Measurements from ENCODE around the gene ARF5. TPM values are rescaled to one million over a fixed set of nuclear protein-coding genes. Genes with fewer than 3 reads are reported as not detected.

Gene ARF5
- total RNA-seq, 1 experiment from 2014 or later = 83.5 TPM

- H3K4me1 ChIP-seq (ENCODE audit: insufficient read depth, low read length, poor library complexity, severe bottlenecking) = no peaks in the 10 kb centered on the region
- POLR2A ChIA-PET (ENCODE audit: low non-redundant PET) = no interaction called here
- H3K9me3 ChIP-seq (ENCODE audit: low read depth, low read length, poor library complexity, severe bottlenecking) = no peaks in the 10 kb centered on the region
- H3K4me3 ChIP-seq (ENCODE audit: low read depth, low read length, poor library complexity, severe bottlenecking) = no peak overlapping the region
- CTCF ChIA-PET = no interaction called here
- H3K27me3 ChIP-seq (replicated peaks; ENCODE audit: insufficient read depth, low read depth, low read length, poor library complexity) = no peaks in the 10 kb centered on the region
- BruUV-seq (replicated peaks) = no TSS peak
- no peak overlapping the region for H3K27ac ChIP-seq (ENCODE audit: low read depth, low read length, poor library complexity, severe bottlenecking)
- intact Hi-C loops (cut with micrococcal nuclease; ENCODE audit: unreplicated experiment) = no loop called here
- H3K36me3 ChIP-seq (ENCODE audit: insufficient read depth, low read length, poor library complexity, severe bottlenecking) = no peaks in the 10 kb centered on the region
- TF ChIP-seq EZH2 (IDR thresholded peaks at IDR 0.05; ENCODE audit: borderline replicate concordance, low read depth, low read length, poor library complexity, severe bottlenecking) = no peak
- no peak for TF ChIP-seq CTCF (conservative IDR thresholded peaks at IDR 0.05; ENCODE audit: low read depth, low read length)
- DNase-seq (ENCODE audit: low spot score) = no peak
Observed at GRCh38 chr7:127609297-127609696, 21.1 kb downstream of the ARF5 start.

GRCh38 chr7:127612263-127612662 lies 24.1 kb downstream of the ARF5 start:
- no peak for DNase-seq (ENCODE audit: low spot score)
- Histone ChIP-seq H3K27me3 (replicated peaks; ENCODE audit: insufficient read depth, low read depth, low read length, poor library complexity) (peaks cover 28% of the 10 kb centered on the region), H3K4me1 (ENCODE audit: insufficient read depth, low read length, poor library complexity, severe bottlenecking) (no peaks in the 10 kb centered on the region), H3K9me3 (ENCODE audit: low read depth, low read length, poor library complexity, severe bottlenecking) (no peaks in the 10 kb centered on the region), H3K36me3 (ENCODE audit: insufficient read depth, low read length, poor library complexity, severe bottlenecking) (no peaks in the 10 kb centered on the region), H3K4me3 (ENCODE audit: low read depth, low read length, poor library complexity, severe bottlenecking) (no peak overlapping the region), H3K27ac (ENCODE audit: low read depth, low read length, poor library complexity, severe bottlenecking) (no peak overlapping the region)
- BruUV-seq (replicated peaks) = no TSS peak
- intact Hi-C loops (cut with micrococcal nuclease; ENCODE audit: unreplicated experiment) = no loop called here
- TF ChIP-seq CTCF (conservative IDR thresholded peaks at IDR 0.05; ENCODE audit: low read depth, low read length) (no peak), EZH2 (IDR thresholded peaks at IDR 0.05; ENCODE audit: borderline replicate concordance, low read depth, low read length, poor library complexity, severe bottlenecking) (no peak)
- POLR2A ChIA-PET (ENCODE audit: low non-redundant PET) = no interaction called here
- CTCF ChIA-PET = no interaction called here

- CTCF ChIA-PET = no interaction called here
- no peak for TF ChIP-seq EZH2 (IDR thresholded peaks at IDR 0.05; ENCODE audit: borderline replicate concordance, low read depth, low read length, poor library complexity, severe bottlenecking)
- Histone ChIP-seq H3K4me3 (ENCODE audit: low read depth, low read length, poor library complexity, severe bottlenecking) (no peak overlapping the region), H3K27me3 (replicated peaks; ENCODE audit: insufficient read depth, low read depth, low read length, poor library complexity) (peaks cover 73% of the 10 kb centered on the region), H3K9me3 (ENCODE audit: low read depth, low read length, poor library complexity, severe bottlenecking) (no peaks in the 10 kb centered on the region), H3K36me3 (ENCODE audit: insufficient read depth, low read length, poor library complexity, severe bottlenecking) (no peaks in the 10 kb centered on the region), H3K4me1 (ENCODE audit: insufficient read depth, low read length, poor library complexity, severe bottlenecking) (no peaks in the 10 kb centered on the region), H3K27ac (ENCODE audit: low read depth, low read length, poor library complexity, severe bottlenecking) (no peak overlapping the region)
- no TSS peak for BruUV-seq (replicated peaks)
- POLR2A ChIA-PET (ENCODE audit: low non-redundant PET) = interaction anchor here (0.6 kb wide), 1 partner anchor 188 kb away, joined by 7 read pairs; no protein-coding TSS in a partner anchor
- intact Hi-C loops (cut with micrococcal nuclease; ENCODE audit: unreplicated experiment) = no loop called here
- no peak for DNase-seq (ENCODE audit: low spot score)
Observed at GRCh38 chr7:127616724-127617123, 28.5 kb downstream of the ARF5 start.

GRCh38 chr7:127618042-127618441 lies 29.8 kb downstream of the ARF5 start, which contains the start of gene PAX4:
TSS of gene PAX4 (minus strand) at chr7:127618142. CDS start at chr7:127615928, 2,214 bp downstream.
- no peaks in the 10 kb centered on the region for H3K4me1 ChIP-seq (ENCODE audit: insufficient read depth, low read length, poor library complexity, severe bottlenecking)
- H3K36me3 ChIP-seq (ENCODE audit: insufficient read depth, low read length, poor library complexity, severe bottlenecking) = no peaks in the 10 kb centered on the region
- H3K27me3 ChIP-seq (replicated peaks; ENCODE audit: insufficient read depth, low read depth, low read length, poor library complexity) = peaks cover 86% of the 10 kb centered on the region
- DNase-seq (ENCODE audit: low spot score) = no peak
- ChIA-PET CTCF (no interaction called here), POLR2A (ENCODE audit: low non-redundant PET) (no interaction called here)
- H3K27ac ChIP-seq (ENCODE audit: low read depth, low read length, poor library complexity, severe bottlenecking) = no peak within 1 kb of the TSS
- no peak for TF ChIP-seq EZH2 (IDR thresholded peaks at IDR 0.05; ENCODE audit: borderline replicate concordance, low read depth, low read length, poor library complexity, severe bottlenecking)
- TF ChIP-seq CTCF (conservative IDR thresholded peaks at IDR 0.05; ENCODE audit: low read depth, low read length) = no peak
- H3K9me3 ChIP-seq (ENCODE audit: low read depth, low read length, poor library complexity, severe bottlenecking) = no peaks in the 10 kb centered on the region
- intact Hi-C loops (cut with micrococcal nuclease; ENCODE audit: unreplicated experiment) = no loop called here
- no peak within 1 kb of the TSS for H3K4me3 ChIP-seq (ENCODE audit: low read depth, low read length, poor library complexity, severe bottlenecking)
- BruUV-seq (replicated peaks) = no TSS peak

Measured in A673 (cell line).